Endothelial cell (in vitro differentiated cells): ENCODE data around the gene ACSS1. TPM values are rescaled to one million over a fixed set of nuclear protein-coding genes. Genes with fewer than 3 reads are reported as not detected.

Source experiments
- DNase-seq: peaks from one replicate; pipeline ENCODE4 v3.0.0; 2021; ENCODE audit warnings: low spot score
- H3K27ac Mint-ChIP-seq: one replicate; pipeline ENCODE4 v1.8.0; 2021; ENCODE audit warnings: mixed read lengths, inconsistent platforms; ENCODE audit not compliant: unreplicated experiment
- H3K27me3 Mint-ChIP-seq: one replicate; pipeline ENCODE4 v1.8.0; 2021; ENCODE audit warnings: mild to moderate bottlenecking, moderate library complexity, mixed read lengths, inconsistent platforms; ENCODE audit not compliant: unreplicated experiment
- H3K36me3 Mint-ChIP-seq: one replicate; pipeline ENCODE4 v1.8.0; 2021; ENCODE audit warnings: mild to moderate bottlenecking, low read depth, mixed read lengths, inconsistent platforms; ENCODE audit not compliant: unreplicated experiment
- H3K4me1 Mint-ChIP-seq: one replicate; pipeline ENCODE4 v1.8.0; 2021; ENCODE audit warnings: mild to moderate bottlenecking, mixed read lengths, inconsistent platforms; ENCODE audit not compliant: unreplicated experiment
- H3K4me3 Mint-ChIP-seq: one replicate; pipeline ENCODE4 v1.8.0; 2021; ENCODE audit warnings: mild to moderate bottlenecking, mixed read lengths, inconsistent platforms; ENCODE audit not compliant: unreplicated experiment
- H3K9me3 Mint-ChIP-seq: one replicate; pipeline ENCODE4 v1.8.0; 2021; ENCODE audit warnings: mixed read lengths, inconsistent platforms; ENCODE audit not compliant: unreplicated experiment
- CTCF ChIP-seq: fragments of 200-600 bp; sonication (generic); IDR thresholded peaks from one replicate; pipeline ENCODE4 v1.5.0; 2021; ENCODE audit warnings: antibody characterized with exemption; ENCODE audit not compliant: unreplicated experiment
- total RNA-seq: library from RNA; stranded (reverse); fragmentation: NEBNext Ultra II Directional; extraction: Animal tissue kit (Norgen Biotek cat#: 25700); gene quantifications from one replicate; pipeline ENCODE4 v1.2.1, GENCODE V29; 2021; ENCODE audit not compliant: unreplicated experiment

The ACSS1 gene
- total RNA-seq, 1 donor from 2014 or later = 15.5 TPM

GRCh38 chr20:25020901-25021301, 37.0 kb downstream of the ACSS1 start:
- Mint-ChIP-seq H3K4me1 (no peaks in the 10 kb centered on the region), H3K27ac (no peak overlapping the region), H3K27me3 (peaks cover 6% of the 10 kb centered on the region), H3K9me3 (no peaks in the 10 kb centered on the region), H3K36me3 (peaks cover 14% of the 10 kb centered on the region), H3K4me3 (no peak overlapping the region)
- no peak for DNase-seq
- TF ChIP-seq CTCF = no peak

- no peaks in the 10 kb centered on the region for H3K9me3 Mint-ChIP-seq
- no peak overlapping the region for H3K27ac Mint-ChIP-seq
- TF ChIP-seq CTCF = no peak
- peaks cover 14% of the 10 kb centered on the region for H3K36me3 Mint-ChIP-seq
- H3K4me3 Mint-ChIP-seq = no peak overlapping the region
- H3K4me1 Mint-ChIP-seq = no peaks in the 10 kb centered on the region
- H3K27me3 Mint-ChIP-seq = peaks cover 6% of the 10 kb centered on the region
- DNase-seq = no peak
Observed at GRCh38 chr20:25020345-25020744, 37.6 kb downstream of the ACSS1 start.

- TF ChIP-seq CTCF = no peak
- Mint-ChIP-seq H3K27ac (no peak overlapping the region), H3K4me3 (no peak overlapping the region), H3K9me3 (no peaks in the 10 kb centered on the region), H3K36me3 (peaks cover 14% of the 10 kb centered on the region), H3K4me1 (no peaks in the 10 kb centered on the region), H3K27me3 (peaks cover 6% of the 10 kb centered on the region)
- DNase-seq = no peak
Observed at GRCh38 chr20:25019381-25020155, 38.4 kb downstream of the ACSS1 start.

GRCh38 chr20:25018841-25019240, 39.1 kb downstream of the ACSS1 start:
- Mint-ChIP-seq H3K27me3 (peaks cover 6% of the 10 kb centered on the region), H3K4me1 (no peaks in the 10 kb centered on the region), H3K4me3 (no peak overlapping the region), H3K27ac (no peak overlapping the region), H3K9me3 (no peaks in the 10 kb centered on the region), H3K36me3 (peaks cover 14% of the 10 kb centered on the region)
- DNase-seq = no peak
- no peak for TF ChIP-seq CTCF

- H3K27me3 Mint-ChIP-seq = peaks cover 3% of the 10 kb centered on the region
- no peak overlapping the region for H3K27ac Mint-ChIP-seq
- H3K4me1 Mint-ChIP-seq = no peaks in the 10 kb centered on the region
- no peak for DNase-seq
- H3K36me3 Mint-ChIP-seq = peaks cover 14% of the 10 kb centered on the region
- no peak overlapping the region for H3K4me3 Mint-ChIP-seq
- no peaks in the 10 kb centered on the region for H3K9me3 Mint-ChIP-seq
- TF ChIP-seq CTCF = no peak
Observed at GRCh38 chr20:25018425-25018824, 39.5 kb downstream of the ACSS1 start.
